ENCODE measurements around the gene RBKS. TPM values are rescaled to one million over a fixed set of nuclear protein-coding genes. Genes with fewer than 3 reads are reported as not detected.

Gene RBKS
- total and polyA plus RNA-seq, 2 of the 13 experiments (the other 11 are each of a cell fraction or from before 2014, with no cell fraction given) = 7.7 to 8.3 TPM

DNA sequence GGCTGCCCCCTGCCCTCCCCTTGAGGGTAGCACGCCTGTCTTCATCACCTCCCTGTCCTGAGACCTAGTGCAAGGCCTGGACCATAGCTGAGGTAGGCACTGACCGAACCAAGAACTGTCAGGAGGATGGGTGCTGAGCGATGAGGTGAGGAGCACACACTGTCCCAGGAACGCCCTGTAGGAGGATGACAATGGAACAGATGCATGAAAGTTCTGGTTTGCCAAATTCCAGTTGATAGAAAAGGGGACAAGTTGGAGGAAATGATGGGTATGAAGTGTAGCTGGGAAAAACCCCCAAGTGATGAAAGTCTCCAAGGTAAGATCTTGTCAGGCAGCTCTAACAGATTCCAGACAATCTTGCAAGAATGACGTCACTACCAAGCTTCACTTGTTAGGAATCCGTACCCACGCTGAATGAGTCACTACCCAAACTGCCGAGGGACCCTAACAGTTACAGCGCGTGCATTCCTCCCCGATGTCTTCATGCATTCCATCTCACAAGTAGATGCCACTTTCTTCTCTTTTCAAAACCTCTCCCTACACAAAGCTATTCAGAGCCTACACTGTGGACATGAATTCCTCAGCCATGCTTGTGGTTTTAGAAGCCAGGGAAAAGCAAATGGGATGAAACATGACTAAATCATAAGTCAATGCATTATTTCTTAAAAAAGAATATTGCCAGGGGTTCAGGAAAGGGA lies 91.1 kb downstream of the RBKS start (continued):
- TF ChIP-seq, protein P1, sequence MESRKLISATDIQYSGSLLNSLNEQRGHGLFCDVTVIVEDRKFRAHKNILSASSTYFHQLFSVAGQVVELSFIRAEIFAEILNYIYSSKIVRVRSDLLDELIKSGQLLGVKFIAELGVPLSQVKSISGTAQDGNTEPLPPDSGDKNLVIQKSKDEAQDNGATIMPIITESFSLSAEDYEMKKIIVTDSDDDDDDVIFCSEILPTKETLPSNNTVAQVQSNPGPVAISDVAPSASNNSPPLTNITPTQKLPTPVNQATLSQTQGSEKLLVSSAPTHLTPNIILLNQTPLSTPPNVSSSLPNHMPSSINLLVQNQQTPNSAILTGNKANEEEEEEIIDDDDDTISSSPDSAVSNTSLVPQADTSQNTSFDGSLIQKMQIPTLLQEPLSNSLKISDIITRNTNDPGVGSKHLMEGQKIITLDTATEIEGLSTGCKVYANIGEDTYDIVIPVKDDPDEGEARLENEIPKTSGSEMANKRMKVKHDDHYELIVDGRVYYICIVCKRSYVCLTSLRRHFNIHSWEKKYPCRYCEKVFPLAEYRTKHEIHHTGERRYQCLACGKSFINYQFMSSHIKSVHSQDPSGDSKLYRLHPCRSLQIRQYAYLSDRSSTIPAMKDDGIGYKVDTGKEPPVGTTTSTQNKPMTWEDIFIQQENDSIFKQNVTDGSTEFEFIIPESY (CRISPR knock-in tag; IDR thresholded peaks at IDR 0.05) = peak; percentile 67
- no peak for TF ChIP-seq ZNF550 (CRISPR knock-in tag; IDR thresholded peaks at IDR 0.05; ENCODE audit: borderline replicate concordance)
- no peak for TF ChIP-seq PAX8 (CRISPR knock-in tag; IDR thresholded peaks at IDR 0.05; ENCODE audit: borderline replicate concordance)
- TF ChIP-seq FIP1L1 (IDR thresholded peaks at IDR 0.05; ENCODE audit: borderline replicate concordance, insufficient read depth, low read depth, low read length) = no peak
- no peak for TF ChIP-seq KDM3A (CRISPR knock-in tag; IDR thresholded peaks at IDR 0.05; ENCODE audit: low read depth)
- TF ChIP-seq, protein P2, sequence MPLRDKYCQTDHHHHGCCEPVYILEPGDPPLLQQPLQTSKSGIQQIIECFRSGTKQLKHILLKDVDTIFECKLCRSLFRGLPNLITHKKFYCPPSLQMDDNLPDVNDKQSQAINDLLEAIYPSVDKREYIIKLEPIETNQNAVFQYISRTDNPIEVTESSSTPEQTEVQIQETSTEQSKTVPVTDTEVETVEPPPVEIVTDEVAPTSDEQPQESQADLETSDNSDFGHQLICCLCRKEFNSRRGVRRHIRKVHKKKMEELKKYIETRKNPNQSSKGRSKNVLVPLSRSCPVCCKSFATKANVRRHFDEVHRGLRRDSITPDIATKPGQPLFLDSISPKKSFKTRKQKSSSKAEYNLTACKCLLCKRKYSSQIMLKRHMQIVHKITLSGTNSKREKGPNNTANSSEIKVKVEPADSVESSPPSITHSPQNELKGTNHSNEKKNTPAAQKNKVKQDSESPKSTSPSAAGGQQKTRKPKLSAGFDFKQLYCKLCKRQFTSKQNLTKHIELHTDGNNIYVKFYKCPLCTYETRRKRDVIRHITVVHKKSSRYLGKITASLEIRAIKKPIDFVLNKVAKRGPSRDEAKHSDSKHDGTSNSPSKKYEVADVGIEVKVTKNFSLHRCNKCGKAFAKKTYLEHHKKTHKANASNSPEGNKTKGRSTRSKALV (CRISPR knock-in tag; IDR thresholded peaks at IDR 0.05) = no peak
- TF ChIP-seq, protein P3, sequence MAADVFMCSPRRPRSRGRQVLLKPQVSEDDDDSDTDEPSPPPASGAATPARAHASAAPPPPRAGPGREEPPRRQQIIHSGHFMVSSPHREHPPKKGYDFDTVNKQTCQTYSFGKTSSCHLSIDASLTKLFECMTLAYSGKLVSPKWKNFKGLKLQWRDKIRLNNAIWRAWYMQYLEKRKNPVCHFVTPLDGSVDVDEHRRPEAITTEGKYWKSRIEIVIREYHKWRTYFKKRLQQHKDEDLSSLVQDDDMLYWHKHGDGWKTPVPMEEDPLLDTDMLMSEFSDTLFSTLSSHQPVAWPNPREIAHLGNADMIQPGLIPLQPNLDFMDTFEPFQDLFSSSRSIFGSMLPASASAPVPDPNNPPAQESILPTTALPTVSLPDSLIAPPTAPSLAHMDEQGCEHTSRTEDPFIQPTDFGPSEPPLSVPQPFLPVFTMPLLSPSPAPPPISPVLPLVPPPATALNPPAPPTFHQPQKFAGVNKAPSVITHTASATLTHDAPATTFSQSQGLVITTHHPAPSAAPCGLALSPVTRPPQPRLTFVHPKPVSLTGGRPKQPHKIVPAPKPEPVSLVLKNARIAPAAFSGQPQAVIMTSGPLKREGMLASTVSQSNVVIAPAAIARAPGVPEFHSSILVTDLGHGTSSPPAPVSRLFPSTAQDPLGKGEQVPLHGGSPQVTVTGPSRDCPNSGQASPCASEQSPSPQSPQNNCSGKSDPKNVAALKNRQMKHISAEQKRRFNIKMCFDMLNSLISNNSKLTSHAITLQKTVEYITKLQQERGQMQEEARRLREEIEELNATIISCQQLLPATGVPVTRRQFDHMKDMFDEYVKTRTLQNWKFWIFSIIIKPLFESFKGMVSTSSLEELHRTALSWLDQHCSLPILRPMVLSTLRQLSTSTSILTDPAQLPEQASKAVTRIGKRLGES (CRISPR knock-in tag; IDR thresholded peaks at IDR 0.05; ENCODE audit: borderline replicate concordance) = no peak
- no peak for TF ChIP-seq XBP1 (CRISPR knock-in tag; IDR thresholded peaks at IDR 0.05)
- no peak for TF ChIP-seq HNRNPUL1 (IDR thresholded peaks at IDR 0.05; ENCODE audit: low read depth, low read length)
- TF ChIP-seq ZFYVE20 (CRISPR knock-in tag; IDR thresholded peaks at IDR 0.05; ENCODE audit: borderline replicate concordance, low read depth) = no peak
- no peak for TF ChIP-seq ZNF264 (CRISPR knock-in tag; IDR thresholded peaks at IDR 0.05)
- TF ChIP-seq ZFX (CRISPR knock-in tag; IDR thresholded peaks at IDR 0.05; ENCODE audit: low read depth) = no peak
- TF ChIP-seq, protein P4, sequence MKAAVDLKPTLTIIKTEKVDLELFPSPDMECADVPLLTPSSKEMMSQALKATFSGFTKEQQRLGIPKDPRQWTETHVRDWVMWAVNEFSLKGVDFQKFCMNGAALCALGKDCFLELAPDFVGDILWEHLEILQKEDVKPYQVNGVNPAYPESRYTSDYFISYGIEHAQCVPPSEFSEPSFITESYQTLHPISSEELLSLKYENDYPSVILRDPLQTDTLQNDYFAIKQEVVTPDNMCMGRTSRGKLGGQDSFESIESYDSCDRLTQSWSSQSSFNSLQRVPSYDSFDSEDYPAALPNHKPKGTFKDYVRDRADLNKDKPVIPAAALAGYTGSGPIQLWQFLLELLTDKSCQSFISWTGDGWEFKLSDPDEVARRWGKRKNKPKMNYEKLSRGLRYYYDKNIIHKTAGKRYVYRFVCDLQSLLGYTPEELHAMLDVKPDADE (CRISPR knock-in tag; IDR thresholded peaks at IDR 0.05) = no peak
- no peak for TF ChIP-seq NKX3-1 (CRISPR knock-in tag; IDR thresholded peaks at IDR 0.05)
- TF ChIP-seq ZBTB3 (CRISPR knock-in tag; IDR thresholded peaks at IDR 0.05; ENCODE audit: borderline replicate concordance, low read depth) = no peak
- peak; percentile 71 for TF ChIP-seq TEAD3 (CRISPR knock-in tag; optimal IDR thresholded peaks at IDR 0.05; ENCODE audit: borderline replicate concordance)
- TF ChIP-seq ZNF317 (CRISPR knock-in tag; IDR thresholded peaks at IDR 0.05) = no peak
- TF ChIP-seq RXRB (CRISPR knock-in tag; IDR thresholded peaks at IDR 0.05; ENCODE audit: borderline replicate concordance) = no peak
- TF ChIP-seq ZNF143 (CRISPR knock-in tag; IDR thresholded peaks at IDR 0.05) = no peak
- TF ChIP-seq FOSL2 (CRISPR knock-in tag; IDR thresholded peaks at IDR 0.05) = peak; percentile 92
- TF ChIP-seq ZFP82 (CRISPR knock-in tag; IDR thresholded peaks at IDR 0.05; ENCODE audit: borderline replicate concordance) = no peak
- peak; percentile 98 for TF ChIP-seq ATF7 (IDR thresholded peaks at IDR 0.05)
- TF ChIP-seq ATF7 (CRISPR knock-in tag; IDR thresholded peaks at IDR 0.05) = no peak

Measured in HepG2 (cell line).